Muscle layer of colon (tissue), 2 donors: ENCODE measurements around the gene CTNNA3.

Experiments used
- H3K27ac ChIP-seq: one replicate; pipeline ENCODE4 v1.7.0; 2013; ENCODE audit warnings: low read depth, mild to moderate bottlenecking, low read length, moderate library complexity
- H3K27me3 ChIP-seq, 2 donors: one replicate each; pipeline ENCODE4 v1.7.0; 2013; ENCODE audit warnings: low read length in 2 of 2, mild to moderate bottlenecking in 2 of 2; ENCODE audit not compliant: insufficient read depth in 2 of 2, control insufficient read depth in 1 of 2
- H3K36me3 ChIP-seq: one replicate; pipeline ENCODE4 v1.7.0; 2013; ENCODE audit warnings: mild to moderate bottlenecking, low read length; ENCODE audit not compliant: insufficient read depth
- H3K4me1 ChIP-seq: one replicate; pipeline ENCODE4 v1.7.0; 2013; ENCODE audit warnings: mild to moderate bottlenecking, low read length; ENCODE audit not compliant: insufficient read depth
- H3K4me3 ChIP-seq, 2 donors: one replicate each; pipeline ENCODE4 v1.7.0; 2013; ENCODE audit warnings: low read length in 2 of 2, low read depth in 1 of 2, mild to moderate bottlenecking in 1 of 2, moderate library complexity in 1 of 2
- H3K9ac ChIP-seq: one replicate; pipeline ENCODE4 v1.7.0; 2013; ENCODE audit warnings: low read length
- H3K9me3 ChIP-seq: one replicate; pipeline ENCODE4 v1.7.0; 2013; ENCODE audit warnings: mild to moderate bottlenecking, low read length
- donor health status: abdominal sarcoma.
- donor health status: Adenocarcinoma of cecum.

Gene CTNNA3

DNA sequence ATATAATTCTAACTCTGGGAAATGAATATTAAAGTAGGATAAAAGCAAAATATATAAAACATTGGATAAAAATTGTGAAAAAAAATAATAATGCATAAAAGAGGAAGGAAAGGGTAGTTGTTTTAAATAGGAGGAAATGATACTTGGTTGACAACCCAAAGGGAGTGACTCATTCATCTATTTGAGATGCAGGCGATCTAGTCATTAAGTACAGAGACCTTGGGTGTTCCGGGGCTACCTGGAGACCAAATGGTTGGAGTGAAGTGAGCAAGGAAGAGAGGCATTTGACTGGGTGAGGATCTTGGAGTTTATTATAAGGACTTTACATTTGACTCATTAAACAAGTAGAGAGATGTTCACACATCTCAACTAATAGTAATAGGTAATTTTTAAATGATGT lies 659.2 kb downstream of the CTNNA3 start:
- no peak overlapping the region for H3K9ac ChIP-seq
- H3K9me3 ChIP-seq, result no peaks in the 10 kb centered on the region
- H3K27me3 ChIP-seq, result no peaks in the 10 kb centered on the region
- no peaks in the 10 kb centered on the region for H3K36me3 ChIP-seq
- no peak overlapping the region for H3K4me3 ChIP-seq
- H3K27ac ChIP-seq, result no peak overlapping the region
- no peaks in the 10 kb centered on the region for H3K4me1 ChIP-seq

DNA sequence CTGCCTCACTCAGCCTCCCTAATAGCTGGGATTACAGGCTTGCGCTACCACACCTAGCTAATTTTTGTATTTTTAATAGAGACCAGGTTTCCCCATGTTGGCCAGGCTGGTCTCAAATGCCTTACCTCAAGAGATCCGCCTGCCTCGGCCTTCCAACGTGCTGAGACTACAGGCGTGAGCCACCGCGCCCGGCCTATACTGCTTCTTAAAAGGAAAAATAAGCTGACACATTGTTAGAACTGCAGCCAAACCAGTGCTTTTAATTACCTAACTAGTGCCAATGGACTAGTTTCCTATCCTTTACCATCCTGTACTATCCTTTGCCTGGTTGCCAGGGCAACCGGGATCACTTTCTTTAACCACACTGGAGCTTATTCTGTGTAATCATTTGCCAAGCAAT lies 662.1 kb downstream of the CTNNA3 start:
- Histone ChIP-seq H3K9me3 (no peaks in the 10 kb centered on the region), H3K36me3 (no peaks in the 10 kb centered on the region), H3K4me1 (no peaks in the 10 kb centered on the region), H3K27ac (no peak overlapping the region), H3K27me3 (no peaks in the 10 kb centered on the region), H3K4me3 (no peak overlapping the region), H3K9ac (no peak overlapping the region)

GRCh38 chr10:67022099-67022498 lies 673.9 kb downstream of the CTNNA3 start:
- no peaks in the 10 kb centered on the region for H3K36me3 ChIP-seq
- no peaks in the 10 kb centered on the region for H3K4me1 ChIP-seq
- H3K9ac ChIP-seq, result no peak overlapping the region
- no peaks in the 10 kb centered on the region for H3K9me3 ChIP-seq
- H3K27ac ChIP-seq, result no peak overlapping the region
- H3K27me3 ChIP-seq, result no peaks in the 10 kb centered on the region
- no peak overlapping the region for H3K4me3 ChIP-seq

DNA sequence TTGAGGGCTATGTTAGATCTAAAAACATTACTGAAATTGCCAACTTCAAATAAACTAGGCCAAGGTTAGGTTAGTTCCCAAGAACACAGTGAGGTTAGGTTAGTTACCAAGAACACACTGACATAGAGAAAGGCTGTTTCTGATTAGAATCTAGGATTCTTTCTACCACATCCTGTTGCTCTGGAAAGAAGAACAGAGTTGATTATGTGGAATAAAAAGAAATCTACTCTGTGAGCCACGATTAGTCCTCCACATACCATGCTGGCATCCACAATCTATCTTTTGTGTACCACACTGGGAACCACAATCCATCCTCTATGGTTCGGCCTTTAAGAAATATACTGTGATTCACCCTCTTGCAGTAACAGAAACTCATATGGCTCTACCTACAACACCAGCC lies 678.8 kb downstream of the CTNNA3 start:
- no peaks in the 10 kb centered on the region for H3K27me3 ChIP-seq
- no peak overlapping the region for H3K9ac ChIP-seq
- no peaks in the 10 kb centered on the region for H3K36me3 ChIP-seq
- no peak overlapping the region for H3K27ac ChIP-seq
- no peak overlapping the region for H3K4me3 ChIP-seq
- no peaks in the 10 kb centered on the region for H3K9me3 ChIP-seq
- H3K4me1 ChIP-seq, result no peaks in the 10 kb centered on the region

DNA sequence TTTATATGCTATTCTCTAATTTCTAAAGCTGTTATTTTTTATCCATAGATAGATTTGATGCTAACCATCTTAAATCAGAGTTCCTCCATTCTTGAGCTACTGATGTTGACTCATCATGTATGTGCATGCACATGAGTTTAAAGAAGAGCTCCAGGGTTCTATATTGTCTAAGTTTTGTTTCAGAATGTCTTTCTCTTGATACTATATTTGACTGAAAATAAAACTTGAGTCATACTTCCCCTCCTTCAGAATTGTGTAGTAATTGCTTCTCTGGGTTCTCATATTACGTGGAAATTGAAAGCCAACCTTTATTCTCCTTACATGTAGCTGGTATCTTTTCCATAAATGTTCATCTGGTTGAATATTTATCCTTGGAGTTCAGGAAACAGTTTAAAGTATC lies 680.8 kb downstream of the CTNNA3 start:
- no peaks in the 10 kb centered on the region for H3K36me3 ChIP-seq
- H3K27me3 ChIP-seq, result no peaks in the 10 kb centered on the region
- H3K4me3 ChIP-seq, result no peak overlapping the region
- no peaks in the 10 kb centered on the region for H3K9me3 ChIP-seq
- H3K27ac ChIP-seq, result no peak overlapping the region
- no peak overlapping the region for H3K9ac ChIP-seq
- no peaks in the 10 kb centered on the region for H3K4me1 ChIP-seq

DNA sequence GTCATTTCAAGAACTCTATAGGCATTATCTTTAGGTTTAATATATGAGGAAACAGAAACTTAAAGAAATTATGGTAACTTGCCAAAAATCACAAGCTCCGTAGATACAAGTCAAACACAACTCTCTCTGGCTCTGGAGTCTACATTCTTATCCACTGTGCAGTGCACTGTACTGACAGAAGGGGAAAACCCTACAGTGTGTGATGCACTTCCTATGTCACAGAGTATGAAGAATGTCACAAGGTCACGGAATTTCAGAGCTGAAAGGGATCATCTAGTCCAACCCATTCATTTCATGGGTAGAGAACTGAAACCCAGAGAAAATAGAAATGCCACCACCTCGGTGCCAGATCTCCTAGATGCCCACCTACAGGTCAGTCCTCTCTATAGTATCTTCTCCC lies 684.0 kb downstream of the CTNNA3 start:
- H3K4me1 ChIP-seq, result no peaks in the 10 kb centered on the region
- H3K4me3 ChIP-seq, result no peak overlapping the region
- no peaks in the 10 kb centered on the region for H3K9me3 ChIP-seq
- no peaks in the 10 kb centered on the region for H3K27me3 ChIP-seq
- no peaks in the 10 kb centered on the region for H3K36me3 ChIP-seq
- no peak overlapping the region for H3K27ac ChIP-seq
- no peak overlapping the region for H3K9ac ChIP-seq

- Histone ChIP-seq H3K9ac (no peak overlapping the region), H3K4me3 (no peak overlapping the region), H3K27ac (no peak overlapping the region), H3K4me1 (no peaks in the 10 kb centered on the region), H3K27me3 (no peaks in the 10 kb centered on the region), H3K9me3 (no peaks in the 10 kb centered on the region), H3K36me3 (no peaks in the 10 kb centered on the region)
Measured at GRCh38 chr10:67011480-67011879, 684.5 kb downstream of the CTNNA3 start.

DNA sequence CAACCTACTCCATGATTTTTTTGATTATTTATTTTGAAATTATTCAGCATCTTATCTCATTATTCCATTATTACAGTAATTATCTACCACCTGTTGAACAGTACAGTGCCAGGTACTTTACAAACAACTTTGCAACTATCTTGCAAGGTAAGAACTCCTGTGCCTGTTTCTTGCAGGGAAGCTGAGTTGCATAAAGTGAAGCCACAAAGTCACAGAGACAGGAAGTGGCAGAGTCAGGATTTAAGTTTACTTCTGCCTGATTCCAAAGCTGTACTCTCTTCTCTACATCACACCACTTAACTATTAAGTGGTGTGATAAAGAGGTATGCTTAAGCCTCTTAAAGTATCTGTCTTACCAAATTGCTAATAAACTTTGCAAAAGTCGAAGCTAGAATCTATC lies 690.0 kb downstream of the CTNNA3 start:
- H3K9ac ChIP-seq, result no peak overlapping the region
- H3K9me3 ChIP-seq, result no peaks in the 10 kb centered on the region
- H3K27me3 ChIP-seq, result no peaks in the 10 kb centered on the region
- no peak overlapping the region for H3K27ac ChIP-seq
- H3K4me1 ChIP-seq, result no peaks in the 10 kb centered on the region
- no peak overlapping the region for H3K4me3 ChIP-seq
- H3K36me3 ChIP-seq, result no peaks in the 10 kb centered on the region

DNA sequence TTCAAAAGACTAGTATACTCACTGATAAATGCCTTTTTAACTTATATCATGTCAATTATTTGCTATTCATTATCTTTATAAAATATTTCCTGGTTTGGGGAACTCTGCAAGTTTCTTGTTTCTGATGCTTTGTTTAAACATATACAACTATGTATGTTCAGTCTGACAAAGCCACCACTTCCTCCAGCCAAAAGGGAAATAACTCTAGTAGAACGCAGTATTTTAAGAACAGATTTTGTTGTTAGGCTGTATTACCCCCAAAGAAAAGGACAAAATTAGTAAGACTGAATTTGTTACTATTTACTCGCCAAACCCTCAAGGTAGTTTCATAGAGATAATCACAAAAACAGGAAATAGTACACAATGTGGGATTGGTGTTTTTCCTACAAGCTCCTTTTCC lies 691.3 kb downstream of the CTNNA3 start:
- H3K9me3 ChIP-seq, result no peaks in the 10 kb centered on the region
- no peak overlapping the region for H3K27ac ChIP-seq
- H3K4me1 ChIP-seq, result no peaks in the 10 kb centered on the region
- H3K27me3 ChIP-seq, result no peaks in the 10 kb centered on the region
- H3K9ac ChIP-seq, result no peak overlapping the region
- H3K4me3 ChIP-seq, result no peak overlapping the region
- H3K36me3 ChIP-seq, result no peaks in the 10 kb centered on the region

GRCh38 chr10:66999762-67000545 lies 696.0 kb downstream of the CTNNA3 start:
- Histone ChIP-seq H3K27ac (no peak overlapping the region), H3K27me3 (no peaks in the 10 kb centered on the region), H3K4me3 (no peak overlapping the region), H3K9me3 (no peaks in the 10 kb centered on the region), H3K9ac (no peak overlapping the region), H3K36me3 (no peaks in the 10 kb centered on the region), H3K4me1 (no peaks in the 10 kb centered on the region)

DNA sequence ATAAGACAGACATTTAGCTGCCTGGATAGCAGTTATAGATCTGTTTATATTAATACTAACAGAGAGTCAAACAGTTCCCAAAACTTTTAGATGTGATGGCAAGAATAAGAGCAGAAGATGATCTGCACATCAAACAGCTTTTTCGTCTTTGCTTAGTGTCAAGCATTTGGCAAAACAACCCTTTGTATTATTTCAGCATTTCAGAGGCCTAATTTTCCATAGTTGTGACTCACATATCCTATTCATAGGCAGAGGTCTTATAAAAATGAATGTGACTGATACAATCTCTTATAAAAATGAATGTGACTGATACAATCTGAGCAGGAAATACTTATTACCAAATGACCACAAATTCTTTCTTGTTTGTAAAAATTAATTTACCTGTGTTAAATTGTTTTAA lies 699.0 kb downstream of the CTNNA3 start:
- H3K27me3 ChIP-seq, result no peaks in the 10 kb centered on the region
- no peak overlapping the region for H3K4me3 ChIP-seq
- H3K27ac ChIP-seq, result no peak overlapping the region
- no peaks in the 10 kb centered on the region for H3K4me1 ChIP-seq
- no peaks in the 10 kb centered on the region for H3K9me3 ChIP-seq
- no peaks in the 10 kb centered on the region for H3K36me3 ChIP-seq
- no peak overlapping the region for H3K9ac ChIP-seq

GRCh38 chr10:66990143-66990830 lies 705.7 kb downstream of the CTNNA3 start:
- H3K27ac ChIP-seq, result no peak overlapping the region
- H3K9me3 ChIP-seq, result no peaks in the 10 kb centered on the region
- H3K36me3 ChIP-seq, result no peaks in the 10 kb centered on the region
- no peak overlapping the region for H3K9ac ChIP-seq
- H3K27me3 ChIP-seq, result no peaks in the 10 kb centered on the region
- no peak overlapping the region for H3K4me3 ChIP-seq
- H3K4me1 ChIP-seq, result no peaks in the 10 kb centered on the region
